ENCODE results near the gene GRIK4. TPM values are rescaled to one million over a fixed set of nuclear protein-coding genes. Genes with fewer than 3 reads are reported as not detected.

The GRIK4 gene
- total and polyA plus RNA-seq, 2 of the 4 experiments (the other 2 are of a cell fraction): 0.18 to 0.38 TPM

DNA sequence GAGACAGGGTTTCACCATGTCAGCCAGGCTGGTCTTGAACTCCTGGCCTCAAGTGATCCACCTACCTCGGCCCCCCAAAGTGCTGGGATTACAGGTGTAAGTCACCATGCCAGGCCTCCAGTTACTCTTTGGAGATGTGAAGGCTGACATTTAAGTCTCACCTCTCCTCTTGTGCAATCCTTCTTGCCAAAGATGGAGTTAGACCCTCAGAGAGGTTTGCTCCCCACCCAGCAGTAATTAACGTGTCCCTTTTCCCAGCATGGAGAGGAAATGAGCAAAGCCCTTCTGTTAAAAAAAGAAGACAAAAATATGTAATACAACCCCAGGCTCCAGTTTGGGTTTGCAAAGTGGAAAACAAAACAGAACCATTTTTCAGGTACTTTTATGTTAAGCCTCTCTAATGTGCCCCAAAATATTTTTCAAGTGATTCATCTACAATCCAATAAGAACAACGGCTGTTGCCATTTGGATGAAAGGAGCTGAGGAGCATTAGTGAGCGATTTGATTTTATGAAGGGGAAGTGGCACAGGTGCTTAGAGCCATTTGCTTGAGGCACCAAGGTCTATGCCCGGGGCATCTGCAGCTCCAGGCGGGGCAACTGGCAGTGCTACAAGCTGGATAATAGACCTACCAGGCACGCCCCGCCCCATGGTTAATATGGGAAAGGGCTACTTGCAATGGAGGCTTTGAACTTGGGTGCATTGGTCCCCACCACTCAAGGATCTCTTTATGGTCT lies 57.2 kb downstream of the GRIK4 start:
- POLR2A ChIA-PET (ENCODE audit: unreplicated experiment): no interaction called here
- Histone ChIP-seq H2AK9ac (replicated peaks; ENCODE audit: low read depth, low read length, poor library complexity) (no peak overlapping the region), H2BK120ac (ENCODE audit: low read depth, low read length) (no peak overlapping the region), H3K4me2 (ENCODE audit: low read depth, low read length) (no peak overlapping the region), H3K9me3 (ENCODE audit: control insufficient read depth, insufficient read depth, low read length) (peaks cover 3% of the 10 kb centered on the region), H2AK5ac (ENCODE audit: low read depth, low read length) (no peak overlapping the region), H4K5ac (ENCODE audit: low read depth, low read length) (no peak overlapping the region), H2BK5ac (ENCODE audit: low read depth, low read length, poor library complexity, severe bottlenecking) (no peak overlapping the region), H3K56ac (ENCODE audit: extremely low read depth, insufficient read depth, low read length) (no peak overlapping the region), H3K4ac (ENCODE audit: low read depth, low read length) (no peak overlapping the region), H4K91ac (ENCODE audit: insufficient read depth, low read depth, low read length) (no peak overlapping the region), H3K27me3 (ENCODE audit: control insufficient read depth, insufficient read depth, low read length) (peaks cover 2% of the 10 kb centered on the region), H3K18ac (ENCODE audit: low read depth, low read length) (no peak overlapping the region), H3K9ac (ENCODE audit: low read depth, low read length) (no peak overlapping the region), H3K4me1 (ENCODE audit: control insufficient read depth, insufficient read depth, low read length) (peaks cover 6% of the 10 kb centered on the region), H2AFZ (replicated peaks; ENCODE audit: low read length, poor library complexity) (no peak overlapping the region), H3K9me1 (ENCODE audit: insufficient read depth, low read length) (no peaks in the 10 kb centered on the region), H3K23ac (ENCODE audit: low read depth, low read length) (no peak overlapping the region), H4K20me1 (ENCODE audit: insufficient read depth, low read length) (no peaks in the 10 kb centered on the region), H3K4me3 (ENCODE audit: insufficient read depth, low read depth, low read length) (no peak overlapping the region), H2BK20ac (ENCODE audit: low read depth, low read length) (no peak overlapping the region), H2BK15ac (ENCODE audit: low read depth, low read length) (no peak overlapping the region), H3K27ac (ENCODE audit: insufficient read depth, low read length) (no peak overlapping the region), H4K8ac (ENCODE audit: low read depth in 2 of 2, low read length in 2 of 2) (no peak overlapping the region), H3K14ac (replicated peaks; ENCODE audit: low read depth, low read length) (no peak overlapping the region), H3K36me3 (ENCODE audit: control insufficient read depth, insufficient read depth, low read length) (no peaks in the 10 kb centered on the region), H3K79me1 (ENCODE audit: low read depth in 1 of 2, low read length in 2 of 2) (no peaks in the 10 kb centered on the region)
- TF ChIP-seq FOS (IDR thresholded peaks at IDR 0.05; ENCODE audit: low read depth, low read length) (no peak), RFX5 (IDR thresholded peaks at IDR 0.05; ENCODE audit: low read depth, low read length) (no peak), RCOR1 (IDR thresholded peaks at IDR 0.05; ENCODE audit: insufficient replicate concordance, low read length) (no peak), SMC3 (IDR thresholded peaks at IDR 0.05; ENCODE audit: low read depth, low read length) (no peak), RAD21 (IDR thresholded peaks at IDR 0.05; ENCODE audit: low read length) (no peak), CHD1 (IDR thresholded peaks at IDR 0.05; ENCODE audit: low read depth, low read length) (no peak), MXI1 (IDR thresholded peaks at IDR 0.05; ENCODE audit: borderline replicate concordance, low read depth, low read length) (no peak), MAFK (IDR thresholded peaks at IDR 0.05; ENCODE audit: low read depth, low read length) (no peak), CEBPB (IDR thresholded peaks at IDR 0.05; ENCODE audit: low read depth, low read length) (no peak), BHLHE40 (IDR thresholded peaks at IDR 0.05; ENCODE audit: low read depth, low read length) (no peak), MAZ (IDR thresholded peaks at IDR 0.05; ENCODE audit: borderline replicate concordance, low read depth, low read length) (no peak), POLR2A (IDR thresholded peaks at IDR 0.05; ENCODE audit: low read depth, low read length) (no peak), NFE2L2 (IDR thresholded peaks at IDR 0.05; ENCODE audit: low read depth, low read length) (no peak)
- TF ChIP-seq, protein P1, sequence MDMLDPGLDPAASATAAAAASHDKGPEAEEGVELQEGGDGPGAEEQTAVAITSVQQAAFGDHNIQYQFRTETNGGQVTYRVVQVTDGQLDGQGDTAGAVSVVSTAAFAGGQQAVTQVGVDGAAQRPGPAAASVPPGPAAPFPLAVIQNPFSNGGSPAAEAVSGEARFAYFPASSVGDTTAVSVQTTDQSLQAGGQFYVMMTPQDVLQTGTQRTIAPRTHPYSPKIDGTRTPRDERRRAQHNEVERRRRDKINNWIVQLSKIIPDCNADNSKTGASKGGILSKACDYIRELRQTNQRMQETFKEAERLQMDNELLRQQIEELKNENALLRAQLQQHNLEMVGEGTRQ (IDR thresholded peaks at IDR 0.05; ENCODE audit: low read depth, low read length): no peak
- TF ChIP-seq, protein P2, sequence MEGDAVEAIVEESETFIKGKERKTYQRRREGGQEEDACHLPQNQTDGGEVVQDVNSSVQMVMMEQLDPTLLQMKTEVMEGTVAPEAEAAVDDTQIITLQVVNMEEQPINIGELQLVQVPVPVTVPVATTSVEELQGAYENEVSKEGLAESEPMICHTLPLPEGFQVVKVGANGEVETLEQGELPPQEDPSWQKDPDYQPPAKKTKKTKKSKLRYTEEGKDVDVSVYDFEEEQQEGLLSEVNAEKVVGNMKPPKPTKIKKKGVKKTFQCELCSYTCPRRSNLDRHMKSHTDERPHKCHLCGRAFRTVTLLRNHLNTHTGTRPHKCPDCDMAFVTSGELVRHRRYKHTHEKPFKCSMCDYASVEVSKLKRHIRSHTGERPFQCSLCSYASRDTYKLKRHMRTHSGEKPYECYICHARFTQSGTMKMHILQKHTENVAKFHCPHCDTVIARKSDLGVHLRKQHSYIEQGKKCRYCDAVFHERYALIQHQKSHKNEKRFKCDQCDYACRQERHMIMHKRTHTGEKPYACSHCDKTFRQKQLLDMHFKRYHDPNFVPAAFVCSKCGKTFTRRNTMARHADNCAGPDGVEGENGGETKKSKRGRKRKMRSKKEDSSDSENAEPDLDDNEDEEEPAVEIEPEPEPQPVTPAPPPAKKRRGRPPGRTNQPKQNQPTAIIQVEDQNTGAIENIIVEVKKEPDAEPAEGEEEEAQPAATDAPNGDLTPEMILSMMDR (conservative IDR thresholded peaks at IDR 0.05; ENCODE audit: low read depth, low read length): no peak
- TF ChIP-seq, protein P3, sequence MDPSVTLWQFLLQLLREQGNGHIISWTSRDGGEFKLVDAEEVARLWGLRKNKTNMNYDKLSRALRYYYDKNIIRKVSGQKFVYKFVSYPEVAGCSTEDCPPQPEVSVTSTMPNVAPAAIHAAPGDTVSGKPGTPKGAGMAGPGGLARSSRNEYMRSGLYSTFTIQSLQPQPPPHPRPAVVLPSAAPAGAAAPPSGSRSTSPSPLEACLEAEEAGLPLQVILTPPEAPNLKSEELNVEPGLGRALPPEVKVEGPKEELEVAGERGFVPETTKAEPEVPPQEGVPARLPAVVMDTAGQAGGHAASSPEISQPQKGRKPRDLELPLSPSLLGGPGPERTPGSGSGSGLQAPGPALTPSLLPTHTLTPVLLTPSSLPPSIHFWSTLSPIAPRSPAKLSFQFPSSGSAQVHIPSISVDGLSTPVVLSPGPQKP (IDR thresholded peaks at IDR 0.05; ENCODE audit: borderline replicate concordance, low read depth, low read length): no peak
- dilution Hi-C loops (cut with HindIII; ENCODE audit: low sequenced_read_pairs, unreplicated experiment): no loop called here
- in situ Hi-C loops (cut with MboI; ENCODE audit: low sequenced_read_pairs): no loop called here
- ATAC-seq (ENCODE audit: low read depth) (no peak), DNase-seq (no peak)
- intact Hi-C loops (cut with micrococcal nuclease): no loop called here
- no TSS peak for BruUV-seq (replicated peaks)
- 100% methylated on average over 3 of the region's 8 CpGs; no CpG with 5 or more reads in 1 of the 2 experiments for WGBS, 2 experiments (ENCODE audit: extremely low coverage in 2 of 2, insufficient read length in 1 of 2)
- CTCF ChIA-PET: no interaction called here
